Activated CD4-positive, alpha-beta T cell treated with anti-CD3 and anti-CD28 coated beads, Interleukin-2, Interleukin-4, amounts not matched to agents 100 ng/mL and 50 ng/mL, durations not matched to agents 16 hours and 8 hours (primary cell): ENCODE data around the gene POLD1.

Experiments
- DNase-seq: peaks from one replicate; pipeline ENCODE4 v3.0.0-alpha.2; 2020; ENCODE audit warnings: low spot score

Gene POLD1

GRCh38 chr19:50418176-50419021 is 34.3 kb downstream of the POLD1 start, which contains the start of gene SPIB:
TSS of gene SPIB (plus strand) at chr19:50418938. CDS start at chr19:50418963, 25 bp downstream.
- no peak for DNase-seq

- DNase-seq, result no peak
Measured at GRCh38 chr19:50419022-50419579, 35.0 kb downstream of the POLD1 start.

- DNase-seq, result no peak
Measured at GRCh38 chr19:50419580-50420035, 35.5 kb downstream of the POLD1 start.

GRCh38 chr19:50420127-50420526 is 36.0 kb downstream of the POLD1 start:
- no peak for DNase-seq

- DNase-seq, result no peak
Measured at GRCh38 chr19:50420808-50421207, 36.7 kb downstream of the POLD1 start.

- no peak for DNase-seq
Measured at GRCh38 chr19:50422397-50423278, 38.5 kb downstream of the POLD1 start.

- DNase-seq, result no peak
Measured at GRCh38 chr19:50423279-50424113, 39.3 kb downstream of the POLD1 start.

GRCh38 chr19:50425581-50425980 is 41.4 kb downstream of the POLD1 start:
- no peak for DNase-seq

- no peak for DNase-seq
Measured at GRCh38 chr19:50427318-50427925, 43.3 kb downstream of the POLD1 start.

- no peak for DNase-seq
Measured at GRCh38 chr19:50427997-50428425, 43.9 kb downstream of the POLD1 start.

GRCh38 chr19:50428772-50429463 is 44.8 kb downstream of the POLD1 start:
- no peak for DNase-seq

- DNase-seq, result no peak
Measured at GRCh38 chr19:50430888-50431342, 46.8 kb downstream of the POLD1 start.

- DNase-seq, result peak; percentile 86
Measured at GRCh38 chr19:50431343-50432220, 47.4 kb downstream of the POLD1 start.

GRCh38 chr19:50432221-50433028 is 48.3 kb downstream of the POLD1 start, which contains the start of gene MYBPC2:
TSS of gene MYBPC2 (plus strand) at chr19:50432892. CDS start at chr19:50432954, 62 bp downstream.
- DNase-seq, result no peak

GRCh38 chr19:50433201-50434180 is 49.3 kb downstream of the POLD1 start:
- no peak for DNase-seq

- no peak for DNase-seq
Measured at GRCh38 chr19:50434525-50434924, 50.4 kb downstream of the POLD1 start.

GRCh38 chr19:50435221-50435620 is 51.1 kb downstream of the POLD1 start:
- DNase-seq, result no peak
